ENCODE results near the gene SLC2A4RG. TPM values are rescaled to one million over a fixed set of nuclear protein-coding genes. Genes with fewer than 3 reads are reported as not detected.
"Not testable (repeated sequence)": the region's sequence is repeated elsewhere in the genome, so short reads cannot be mapped to it uniquely, and the experiment has no call there.

The SLC2A4RG gene
- total RNA-seq, 1 donor from 2014 or later, result 6.5 TPM

DNA sequence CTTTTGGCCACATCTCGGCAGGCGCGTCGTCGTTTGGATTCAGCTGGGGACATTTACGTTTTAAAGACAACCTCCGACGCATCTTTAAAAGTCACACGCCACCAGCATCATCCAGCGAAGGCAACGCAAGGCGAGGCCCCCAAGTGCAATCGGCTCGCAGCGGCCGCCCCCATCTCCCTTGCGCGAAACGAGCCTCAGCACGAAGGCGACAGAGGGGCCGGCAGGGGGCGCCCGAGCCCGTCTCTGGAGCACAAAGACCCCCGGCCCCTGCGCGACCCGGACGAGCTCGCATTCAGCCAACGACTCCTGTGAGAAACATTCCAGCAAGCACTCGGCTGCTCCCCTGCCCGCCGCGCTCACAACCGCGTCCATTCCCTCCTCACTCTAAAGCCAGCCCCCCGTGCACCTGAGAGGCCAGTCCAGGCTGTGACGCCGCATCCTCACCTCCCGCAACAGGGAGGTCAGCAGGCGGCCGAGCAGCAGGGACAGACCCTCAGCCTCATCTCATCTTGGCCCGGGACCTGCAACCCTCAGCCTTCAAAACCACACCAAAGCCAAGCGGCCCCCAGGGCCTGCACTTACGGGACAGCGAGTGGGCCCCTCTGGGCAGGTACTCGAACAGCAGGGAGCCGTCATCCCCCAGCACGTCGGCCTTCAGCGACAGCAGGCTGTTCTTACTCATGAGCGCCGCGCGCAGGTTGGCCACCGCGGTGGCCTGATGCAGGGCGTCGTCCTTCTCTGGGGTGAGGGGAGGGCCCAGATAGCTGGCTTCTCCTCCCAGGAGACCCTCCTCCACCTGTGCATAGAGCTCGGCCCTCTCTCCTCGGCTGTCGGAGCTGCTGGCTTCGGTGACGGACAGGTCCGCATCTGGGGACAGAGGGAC is 35.8 kb downstream of the SLC2A4RG start:
- DNase-seq (ENCODE audit: low read depth in 2 of 2), result peak in 1 of 2 donors; percentile 59

DNA sequence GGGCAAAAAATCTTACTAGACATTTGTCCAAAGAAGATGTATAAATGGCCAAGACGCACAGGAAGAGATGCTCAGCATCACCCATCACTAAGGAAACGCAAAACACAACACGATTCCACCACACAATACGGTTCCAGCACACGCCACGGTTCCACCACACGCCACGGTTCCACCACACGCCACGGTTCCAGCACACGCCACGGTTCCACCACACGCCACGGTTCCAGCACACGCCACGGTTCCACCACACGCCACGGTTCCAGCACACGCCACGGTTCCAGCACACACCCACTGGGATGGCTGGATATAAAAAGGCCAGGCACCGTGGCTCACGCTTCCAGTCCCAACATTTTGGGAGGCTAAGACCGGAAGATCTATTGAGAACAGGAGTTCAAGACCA is 37.3 kb downstream of the SLC2A4RG start:
- not testable (repeated sequence) for DNase-seq (ENCODE audit: low read depth in 2 of 2)

DNA sequence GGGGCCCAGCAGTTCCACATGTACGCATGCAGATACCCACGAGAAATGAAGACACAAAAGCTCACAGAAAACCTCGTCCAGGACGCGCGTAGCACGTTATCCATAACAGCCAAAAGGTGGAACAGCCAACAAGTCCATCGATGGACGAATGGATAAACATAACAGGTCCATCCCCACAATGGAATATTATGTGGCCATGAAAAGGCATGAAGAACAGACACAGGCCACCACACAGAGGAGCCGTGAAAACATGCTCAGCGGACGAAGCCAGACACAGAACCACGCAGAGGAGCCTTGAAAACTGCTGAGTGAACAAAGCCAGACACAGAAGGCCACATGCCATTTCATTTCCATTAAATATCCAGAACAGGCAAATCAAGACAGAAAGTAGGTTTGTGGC is 38.0 kb downstream of the SLC2A4RG start:
- DNase-seq (ENCODE audit: low read depth in 2 of 2), result no peak

DNA sequence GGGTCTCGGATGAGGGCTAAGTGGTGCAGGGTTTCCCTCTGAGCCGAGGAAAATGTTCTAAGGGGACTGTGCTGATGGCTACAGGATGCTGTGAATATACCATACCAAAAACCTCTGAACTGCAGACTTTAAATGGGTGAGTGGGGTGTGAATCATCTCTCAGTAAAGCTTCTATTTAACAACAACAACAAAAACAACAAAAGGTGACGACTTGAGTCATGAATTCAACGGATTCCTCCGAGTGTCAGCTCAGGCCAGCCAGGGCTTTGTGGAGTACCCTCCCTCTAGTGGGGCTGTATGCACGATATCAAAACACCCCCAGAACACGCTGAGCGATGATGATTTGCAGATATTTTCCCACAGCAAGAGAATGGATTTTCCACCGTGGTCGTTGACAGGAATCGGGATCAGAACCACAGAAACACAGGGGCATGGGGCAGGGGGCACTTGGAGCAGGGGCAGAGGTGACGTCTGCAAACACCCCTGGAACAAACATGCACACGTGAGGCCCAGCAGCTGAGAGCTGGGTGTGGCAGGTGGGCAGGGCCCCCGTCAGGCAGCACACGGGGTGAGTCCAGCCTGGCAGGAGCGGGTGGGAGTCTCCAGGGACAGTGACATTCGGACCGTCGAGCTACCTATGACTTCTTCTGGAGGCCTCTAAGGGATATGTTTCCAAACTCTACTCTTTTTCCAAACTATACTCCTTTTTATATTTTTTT is 38.6 kb downstream of the SLC2A4RG start:
- DNase-seq (ENCODE audit: low read depth in 2 of 2), result peak in 1 of 2 donors; percentile 45

DNA sequence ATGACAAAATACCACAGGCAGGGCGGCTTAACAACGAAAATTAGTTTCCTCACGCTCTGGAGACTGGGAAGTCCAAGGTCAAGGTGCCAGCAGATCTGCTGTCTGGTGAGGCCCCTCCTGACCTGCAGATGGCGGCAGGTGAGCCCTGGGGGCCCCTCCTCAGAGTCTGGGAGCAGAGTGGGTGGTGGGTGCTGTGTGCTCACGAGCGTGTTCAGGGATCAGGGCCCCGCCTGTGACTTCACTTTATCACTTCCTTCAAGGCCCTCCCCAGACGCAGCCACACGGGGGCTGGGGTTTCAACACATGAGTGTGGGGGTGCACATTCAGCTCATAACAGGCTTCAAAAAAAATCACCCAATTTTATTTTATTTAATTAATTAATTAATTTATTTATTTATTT is 39.3 kb downstream of the SLC2A4RG start:
- no peak for DNase-seq (ENCODE audit: low read depth in 2 of 2)

DNA sequence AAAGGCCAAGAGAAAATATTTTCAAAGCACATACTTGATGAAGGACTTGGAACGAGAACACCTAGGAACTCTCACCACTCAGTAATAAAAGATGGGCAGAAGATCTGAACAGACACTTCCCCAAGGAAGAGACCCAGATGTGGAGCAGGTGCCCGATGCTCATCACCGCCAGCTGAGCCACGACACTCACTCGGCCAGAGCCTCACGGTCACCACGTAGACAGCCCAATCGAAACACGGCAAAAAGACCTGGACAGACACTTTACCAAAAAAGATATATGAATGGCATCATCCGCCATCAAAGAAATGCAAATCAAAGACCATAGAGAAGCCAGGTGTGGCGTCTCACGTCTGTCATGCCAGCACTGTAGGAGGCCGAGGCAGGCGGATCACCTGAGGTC is 41.6 kb downstream of the SLC2A4RG start:
- DNase-seq (ENCODE audit: low read depth in 2 of 2), result no peak

DNA sequence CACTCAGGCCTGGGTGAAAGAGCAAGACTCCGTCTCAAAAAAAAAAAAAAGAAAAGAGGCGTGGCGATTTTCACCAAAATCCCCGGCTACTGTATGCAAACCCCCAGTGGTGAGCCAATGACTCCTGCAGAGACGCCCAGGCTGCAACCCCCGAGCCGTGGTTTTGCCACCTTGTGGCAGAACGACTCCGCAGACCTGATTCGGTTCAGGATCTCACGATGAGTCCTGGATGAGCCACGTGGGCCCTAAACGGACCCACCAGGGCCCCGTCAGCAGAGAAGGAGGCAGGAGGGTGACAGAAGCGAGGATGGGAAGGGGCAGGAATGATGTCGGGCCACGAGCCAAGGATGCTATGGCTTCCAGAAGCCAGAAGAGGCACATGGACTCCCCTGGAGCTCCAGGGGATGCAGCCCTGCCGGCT is 42.5 kb downstream of the SLC2A4RG start:
- no peak for DNase-seq (ENCODE audit: low read depth in 2 of 2)

DNA sequence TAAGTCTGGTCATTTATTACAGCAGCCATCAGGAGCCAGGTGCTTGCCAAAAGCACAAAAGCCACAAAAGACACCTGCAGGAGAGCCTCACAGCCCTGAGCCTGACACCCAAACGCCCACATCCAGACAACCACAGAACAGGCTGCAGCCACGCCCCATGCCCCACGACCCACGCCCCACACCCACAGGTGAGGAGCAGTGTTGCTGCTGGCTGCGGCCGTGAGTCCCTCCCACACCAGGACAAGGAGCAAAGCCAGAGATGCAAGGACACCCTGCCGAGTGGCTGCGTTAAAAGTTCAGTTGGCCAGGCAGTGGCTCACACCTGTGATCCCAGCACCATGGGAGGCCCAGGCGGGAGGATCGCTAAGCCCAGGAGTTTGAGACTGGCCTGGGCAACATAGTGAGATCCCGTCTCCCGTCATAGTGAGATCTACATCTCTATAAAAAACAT is 43.0 kb downstream of the SLC2A4RG start:
- DNase-seq (ENCODE audit: low read depth in 2 of 2), result no peak

DNA sequence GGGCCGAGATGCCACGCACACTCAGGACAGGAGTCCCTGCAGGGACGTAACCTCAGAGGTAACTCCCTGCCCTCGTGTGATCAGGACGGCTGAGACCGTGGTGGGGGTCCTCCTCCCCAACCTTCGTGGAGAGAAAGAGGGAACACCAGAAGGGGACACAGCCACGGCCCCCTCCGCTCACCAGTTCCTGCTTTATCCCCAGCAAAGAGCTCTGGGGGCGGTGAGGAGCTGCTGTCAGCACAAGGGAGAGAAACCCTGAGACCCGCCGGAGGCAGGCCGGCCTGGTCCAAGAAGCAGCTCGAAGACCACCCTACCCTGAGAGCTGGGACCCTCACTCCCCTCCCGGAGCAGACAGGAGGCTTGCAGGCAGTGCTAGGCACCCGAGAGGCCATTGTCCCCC is 44.4 kb downstream of the SLC2A4RG start:
- DNase-seq (ENCODE audit: low read depth in 2 of 2), result no peak

DNA sequence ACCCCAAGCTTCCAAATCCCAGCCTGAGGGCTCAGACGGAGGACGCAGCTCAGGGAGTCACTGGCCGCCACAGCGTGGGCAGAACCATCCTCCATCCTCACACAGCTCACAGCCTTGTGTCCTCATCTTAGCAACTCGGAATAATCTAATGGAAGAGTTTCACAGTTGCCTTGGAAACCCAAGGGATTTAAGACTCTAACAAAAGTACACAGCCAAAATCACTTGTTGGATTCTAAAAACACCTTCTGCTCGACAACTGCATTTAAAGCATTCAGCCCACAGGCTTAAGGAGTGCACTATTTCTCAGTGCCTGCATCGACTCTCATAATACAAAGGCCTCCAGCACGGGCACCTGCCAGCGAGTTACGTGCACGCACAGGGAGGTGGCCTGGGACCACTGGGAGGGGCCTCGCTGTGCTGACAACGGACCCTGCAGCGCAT is 46.1 kb downstream of the SLC2A4RG start:
- no peak for DNase-seq (ENCODE audit: low read depth in 2 of 2)

DNA sequence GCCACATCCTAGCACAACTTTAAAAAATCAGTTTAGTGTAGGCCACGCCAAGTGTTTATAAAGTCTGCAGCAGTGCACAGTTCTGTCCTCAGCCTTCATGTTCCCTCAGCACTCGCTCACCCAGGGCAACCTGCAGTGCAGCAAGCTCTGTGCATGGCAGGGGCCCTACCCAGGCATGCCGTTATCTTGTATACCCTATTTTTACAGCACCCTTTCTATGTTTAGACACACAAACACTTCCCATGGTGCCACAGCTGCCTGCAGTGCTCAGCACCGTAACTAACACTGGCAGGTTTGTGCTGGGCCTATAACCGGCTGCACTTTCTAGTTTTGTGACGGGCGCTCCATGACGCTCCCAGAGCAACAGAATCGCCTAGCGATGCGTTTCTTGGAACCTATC is 47.7 kb downstream of the SLC2A4RG start:
- no peak for DNase-seq (ENCODE audit: low read depth in 2 of 2)

DNA sequence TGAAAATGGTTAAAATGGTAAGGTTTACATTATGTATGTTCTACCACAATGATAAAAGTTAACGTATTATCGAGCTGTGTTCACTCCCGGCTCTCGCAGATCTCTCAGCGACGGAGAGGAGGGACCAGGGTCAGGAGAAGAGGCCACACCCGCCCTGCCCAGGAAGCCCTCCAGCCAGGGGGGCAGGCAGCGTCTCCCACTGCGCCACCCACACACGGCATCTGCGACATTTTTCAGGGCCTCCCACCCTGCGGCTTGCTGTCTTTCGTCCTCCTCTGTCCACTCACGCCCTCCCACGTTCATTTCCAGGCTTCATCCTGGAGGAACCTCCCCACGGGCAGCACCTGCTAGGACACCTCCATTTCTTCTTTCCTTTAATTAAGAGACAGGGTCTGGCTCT is 48.2 kb downstream of the SLC2A4RG start:
- no peak for DNase-seq (ENCODE audit: low read depth in 2 of 2)

DNA sequence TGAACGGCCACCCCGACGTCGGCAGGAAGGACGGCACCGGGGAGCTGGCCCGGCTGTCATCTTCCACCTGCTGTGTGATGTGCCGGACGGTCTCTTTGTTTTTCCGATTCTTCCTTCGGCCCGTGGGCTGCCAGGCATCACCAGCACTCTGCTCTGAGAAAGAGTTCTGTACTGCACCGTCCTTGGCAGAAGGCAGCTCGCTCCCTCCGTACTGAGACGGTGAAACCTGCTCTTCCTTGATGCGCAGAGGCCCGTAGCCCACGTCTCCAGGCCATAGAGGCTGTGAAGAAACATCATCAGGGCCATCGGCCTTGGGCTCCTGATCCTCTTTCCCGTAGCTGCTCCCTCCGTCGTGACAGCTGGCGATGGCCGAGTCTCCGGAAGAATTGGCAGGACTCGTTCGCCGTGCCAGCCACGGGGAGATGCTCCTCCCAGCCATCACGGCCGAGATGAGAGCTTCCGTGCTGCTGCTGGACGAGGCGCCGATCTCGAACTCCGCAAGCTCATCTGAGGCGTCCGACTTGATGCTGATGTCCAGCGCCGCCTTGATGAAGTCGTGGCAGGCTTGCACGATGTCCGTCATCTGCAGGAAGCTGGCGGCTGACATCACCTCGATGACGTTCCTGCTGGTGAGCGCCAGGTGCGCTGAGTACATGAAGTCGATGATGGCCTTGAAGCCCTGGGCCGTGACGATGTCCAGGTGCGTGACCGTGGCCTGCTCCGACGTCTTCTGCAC is 50.4 kb downstream of the SLC2A4RG start:
- no peak for DNase-seq (ENCODE audit: low read depth in 2 of 2)

DNA sequence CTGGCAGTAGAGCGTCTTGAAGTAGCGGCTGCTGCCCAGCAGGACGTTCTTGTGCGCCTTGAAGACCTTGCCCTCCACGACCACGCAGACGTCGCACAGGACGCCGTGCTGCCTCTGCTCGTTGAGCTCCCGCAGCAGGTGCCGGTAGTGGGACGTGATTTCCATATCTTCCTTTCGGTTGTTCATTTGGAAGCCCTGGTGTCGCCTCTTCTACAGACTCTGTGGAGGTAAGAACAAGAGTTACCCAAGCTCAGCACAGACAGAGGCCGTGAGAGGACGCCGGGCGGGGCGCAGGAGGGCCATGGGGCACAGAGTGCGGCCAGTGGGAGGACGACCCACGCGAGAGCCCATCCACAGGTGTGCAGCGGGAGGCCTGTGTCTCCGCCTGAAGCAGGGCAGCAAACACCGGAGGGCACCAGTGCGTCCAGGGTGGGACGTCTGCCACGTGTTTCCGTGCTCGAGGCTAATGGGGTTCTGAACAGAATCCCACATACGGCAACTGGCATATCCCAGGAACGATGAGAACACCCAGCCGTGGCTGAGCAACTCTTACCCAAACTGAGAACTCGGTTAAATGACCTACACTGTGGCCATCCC is 51.1 kb downstream of the SLC2A4RG start:
- DNase-seq (ENCODE audit: low read depth in 2 of 2), result no peak

DNA sequence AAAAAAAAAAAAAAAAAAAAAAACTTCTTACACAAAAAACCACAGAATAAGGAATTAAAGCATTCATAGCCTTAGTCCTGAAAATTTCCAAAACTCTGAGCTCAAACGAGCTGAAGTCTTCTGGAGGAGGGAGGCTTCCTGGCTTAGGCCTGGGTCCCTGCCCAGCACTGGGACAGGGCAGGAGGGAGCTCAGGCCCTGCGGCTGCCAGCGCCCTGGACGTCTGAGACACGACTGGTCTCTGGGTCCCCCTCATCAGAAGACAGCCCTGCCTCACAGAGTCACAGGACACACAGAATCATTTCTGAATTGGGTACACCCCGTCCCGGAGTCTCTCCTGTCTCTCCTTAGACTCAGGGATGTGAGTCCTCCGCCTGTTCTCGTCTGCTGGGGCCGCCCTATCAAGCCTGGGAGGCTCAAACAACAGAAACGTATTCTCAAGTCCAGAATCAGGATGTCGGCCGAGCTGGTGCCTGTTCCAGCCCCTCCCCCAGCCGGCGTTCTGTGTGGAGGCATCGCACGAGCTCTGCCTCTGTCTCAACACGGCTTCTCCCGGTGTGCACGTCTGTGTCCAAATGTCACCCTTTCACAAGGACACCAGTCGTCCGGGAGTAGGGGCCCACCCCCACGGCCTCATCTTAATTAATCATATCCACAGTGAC is 52.1 kb downstream of the SLC2A4RG start:
- no peak for DNase-seq (ENCODE audit: low read depth in 2 of 2)

DNA sequence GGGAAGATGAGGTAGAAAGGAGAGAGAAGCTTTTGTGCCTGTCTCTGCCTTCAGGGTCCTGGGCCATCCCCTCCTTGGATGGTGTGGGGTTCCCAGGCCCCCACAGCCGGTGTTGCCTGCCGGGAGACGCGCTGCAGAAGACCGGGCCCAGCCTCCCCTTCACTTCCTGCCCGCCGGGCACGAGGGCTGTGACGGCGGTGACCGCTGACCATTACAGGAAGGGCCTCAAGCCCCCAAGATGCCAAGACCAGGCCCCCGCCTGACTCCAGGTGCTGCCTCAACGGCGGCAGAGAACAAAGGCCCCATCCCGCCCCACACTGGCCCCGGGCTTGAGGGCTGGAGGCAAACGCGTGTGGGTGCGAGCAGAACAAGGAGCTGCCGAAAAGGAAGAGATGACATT is 53.3 kb downstream of the SLC2A4RG start:
- peak in 1 of 2 donors; percentile 45 for DNase-seq (ENCODE audit: low read depth in 2 of 2)

Other genes with a start within 250 kb of the SLC2A4RG start
- 5.2 and 14.8 TPM in 2 replicates for gene EEF1A2, start 240.7 kb upstream of the SLC2A4RG start, total RNA-seq
- 16.3 and 21.2 TPM in 2 replicates for gene PPDPF, start 219.0 kb upstream of the SLC2A4RG start, total RNA-seq
- gene PTK6, start 202.4 kb upstream of the SLC2A4RG start, total RNA-seq, result under 0.01 TPM in 1 of 2 replicates, not detected in the other
- gene SRMS, start 192.0 kb upstream of the SLC2A4RG start, total RNA-seq, result not detected in 2 replicates
- gene FNDC11, start 185.6 kb upstream of the SLC2A4RG start, total RNA-seq, result 0.87 and 2.6 TPM in 2 replicates
- gene HELZ2, start 165.5 kb upstream of the SLC2A4RG start, total RNA-seq, result 21.1 and 35.5 TPM in 2 replicates
- 5.4 and 7.3 TPM in 2 replicates for gene GMEB2, start 112.7 kb upstream of the SLC2A4RG start, total RNA-seq
- gene STMN3, start 86.4 kb upstream of the SLC2A4RG start, total RNA-seq, result under 0.01 and 1.1 TPM in 2 replicates
- gene RTEL1, start 81.5 kb upstream of the SLC2A4RG start, total RNA-seq, result 4.4 and 4.6 TPM in 2 replicates
- gene TNFRSF6B, start 43.1 kb upstream of the SLC2A4RG start, total RNA-seq, result 3.2 and 12.6 TPM in 2 replicates
- 22.7 and 31.2 TPM in 2 replicates for gene ARFRP1, start 31.8 kb upstream of the SLC2A4RG start, total RNA-seq
- gene ZGPAT, start 31.7 kb upstream of the SLC2A4RG start, total RNA-seq, result 7.0 and 11.7 TPM in 2 replicates
- gene LIME1, start 3.1 kb upstream of the SLC2A4RG start, total RNA-seq, result 0.87 and 1.4 TPM in 2 replicates
- 37.7 and 46.4 TPM in 2 replicates for gene ZBTB46, start 91.5 kb downstream of the SLC2A4RG start, total RNA-seq
- not detected in 2 replicates for gene ABHD16B, start 121.7 kb downstream of the SLC2A4RG start, total RNA-seq
- gene TPD52L2, start 125.5 kb downstream of the SLC2A4RG start, total RNA-seq, result 96.3 and 113 TPM in 2 replicates
- gene DNAJC5, start 155.3 kb downstream of the SLC2A4RG start, total RNA-seq, result 58.4 and 68.5 TPM in 2 replicates
- 25.5 and 29.6 TPM in 2 replicates for gene UCKL1, start 216.6 kb downstream of the SLC2A4RG start, total RNA-seq
- gene ZNF512B, start 230.2 kb downstream of the SLC2A4RG start, total RNA-seq, result 6.1 and 7.1 TPM in 2 replicates
- gene SAMD10, start 239.9 kb downstream of the SLC2A4RG start, total RNA-seq, result 3.1 and 3.2 TPM in 2 replicates
- 38.8 and 54.8 TPM in 2 replicates for gene PRPF6, start 241.4 kb downstream of the SLC2A4RG start, total RNA-seq